Effector memory CD8-positive, alpha-beta T cell (primary cell): Measurements from ENCODE around the gene UBAP1.
A peak's percentile ranks its signal among the peaks of the same experiment; 100 is the strongest.
"Not testable (repeated sequence)": the region's sequence is repeated elsewhere in the genome, so short reads cannot be mapped to it uniquely, and the experiment has no call there.

Source experiments
- ATAC-seq: fragments of 150-1000 bp; cut with Tn5 transposase; replicated peaks from 2 replicates; pipeline ENCODE4 v1.10.0; 2021; ENCODE audit warnings: mild to moderate bottlenecking, moderate library complexity
- DNase-seq, 3 experiments: peaks; one replicate each; pipeline ENCODE4 v3.0.0; 2021
- H3K27ac Mint-ChIP-seq, 2 donors: one replicate each; pipeline ENCODE4 v1.8.0; 2022; ENCODE audit warnings: mild to moderate bottlenecking in 2 of 2, mixed read lengths in 2 of 2, moderate library complexity in 2 of 2
- H3K27me3 Mint-ChIP-seq, 2 donors: one replicate each; pipeline ENCODE4 v1.8.0; 2022; ENCODE audit warnings: mixed read lengths in 2 of 2
- H3K36me3 Mint-ChIP-seq: one replicate; pipeline ENCODE4 v1.8.0; 2022; ENCODE audit warnings: mild to moderate bottlenecking, moderate library complexity, mixed read lengths; ENCODE audit not compliant: insufficient read depth
- H3K4me1 Mint-ChIP-seq, 2 donors: one replicate each; pipeline ENCODE4 v1.8.0; 2022; ENCODE audit warnings: low read depth in 2 of 2, mixed read lengths in 2 of 2
- H3K4me3 Mint-ChIP-seq, 2 donors: one replicate each; pipeline ENCODE4 v1.8.0; 2022; ENCODE audit warnings: mild to moderate bottlenecking in 2 of 2, mixed read lengths in 2 of 2, moderate library complexity in 2 of 2
- H3K9me3 Mint-ChIP-seq, 2 donors: one replicate each; pipeline ENCODE4 v1.8.0; 2022; ENCODE audit warnings: mixed read lengths in 2 of 2

Gene UBAP1

DNA sequence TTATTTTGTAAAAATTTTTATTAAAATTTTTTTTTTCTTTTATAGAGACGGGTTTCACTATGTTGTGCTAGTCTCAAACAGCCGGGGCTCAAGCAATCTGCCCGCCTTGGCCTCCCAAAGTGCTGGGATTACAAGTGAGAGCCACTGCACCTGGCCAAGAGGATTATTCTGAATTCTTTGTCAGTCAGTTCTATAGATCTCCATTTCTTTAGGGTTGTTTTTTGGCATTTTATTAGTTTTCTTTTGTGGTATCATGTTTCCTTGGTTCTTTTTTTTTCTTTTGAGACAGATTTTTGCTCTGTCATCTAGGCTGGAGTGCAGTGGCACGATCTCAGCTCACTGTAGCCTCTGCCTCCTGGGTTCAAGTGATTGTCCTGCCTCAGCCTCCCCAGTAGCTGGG is 18.4 kb downstream of the UBAP1 start:
- not testable (repeated sequence) for H3K27me3 Mint-ChIP-seq, ATAC-seq, H3K9me3 Mint-ChIP-seq, DNase-seq
- Mint-ChIP-seq H3K4me3 (peak overlapping the region in 1 of 2 donors; percentile 49), H3K4me1 (peaks cover 45 to 60% of the 10 kb centered on the region in 2 donors), H3K36me3 (peaks cover 65% of the 10 kb centered on the region), H3K27ac (peak overlapping the region; percentile 15 to 78)

DNA sequence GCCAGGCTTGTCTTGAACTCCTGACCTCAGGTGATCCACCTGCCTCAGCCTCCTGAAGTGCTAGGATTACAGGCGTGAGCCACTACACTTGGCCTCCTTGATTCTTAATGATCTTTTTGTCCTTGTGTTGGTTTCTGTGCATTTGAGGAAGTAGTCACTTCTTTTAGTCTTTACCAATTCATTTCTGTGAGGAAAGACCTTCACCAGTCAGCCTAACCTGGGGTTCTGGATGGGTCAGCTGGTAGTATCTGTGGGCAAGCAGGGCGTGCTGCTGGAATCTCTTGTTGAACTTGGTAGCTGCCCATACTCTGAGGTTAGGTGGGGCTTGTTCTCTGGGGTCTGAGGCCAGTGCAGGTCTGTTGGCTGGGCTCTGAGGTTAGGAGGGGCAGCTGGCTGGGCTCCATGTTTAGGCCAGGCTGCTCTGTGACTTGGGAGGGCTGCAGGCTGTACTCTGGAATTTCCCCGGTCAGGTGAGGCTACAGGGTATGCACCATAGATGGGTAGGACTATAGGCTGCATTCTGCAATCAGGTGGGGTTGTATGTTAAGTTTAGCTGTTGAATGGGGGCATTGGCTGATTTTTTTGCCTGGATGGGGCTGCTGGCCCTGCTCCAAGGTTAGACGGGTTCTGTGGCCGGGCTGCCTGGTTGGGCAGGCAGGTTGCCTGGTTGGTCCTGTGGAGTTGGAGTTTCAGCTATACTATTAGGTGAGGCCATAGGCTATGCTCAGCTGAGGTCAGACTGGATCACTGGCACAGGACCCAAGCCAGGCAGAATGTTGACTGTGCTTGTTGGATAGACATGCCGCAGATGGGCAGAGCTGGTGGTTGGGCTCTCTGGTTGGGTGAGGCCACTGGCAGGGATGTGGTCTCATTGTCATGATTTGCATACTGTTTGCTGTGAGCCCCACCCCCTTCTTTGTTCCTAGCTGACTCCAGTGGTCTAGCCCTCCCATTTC is 19.2 kb downstream of the UBAP1 start:
- peaks cover 63% of the 10 kb centered on the region for H3K36me3 Mint-ChIP-seq
- H3K4me3 Mint-ChIP-seq = peak overlapping the region in 1 of 2 donors; percentile 49
- peak overlapping the region; percentile 15 to 78 for H3K27ac Mint-ChIP-seq
- no peaks in the 10 kb centered on the region for H3K9me3 Mint-ChIP-seq
- H3K27me3 Mint-ChIP-seq = no peaks in the 10 kb centered on the region
- ATAC-seq (no peak), DNase-seq (no peak)
- peaks cover 43 to 60% of the 10 kb centered on the region in 2 donors for H3K4me1 Mint-ChIP-seq

DNA sequence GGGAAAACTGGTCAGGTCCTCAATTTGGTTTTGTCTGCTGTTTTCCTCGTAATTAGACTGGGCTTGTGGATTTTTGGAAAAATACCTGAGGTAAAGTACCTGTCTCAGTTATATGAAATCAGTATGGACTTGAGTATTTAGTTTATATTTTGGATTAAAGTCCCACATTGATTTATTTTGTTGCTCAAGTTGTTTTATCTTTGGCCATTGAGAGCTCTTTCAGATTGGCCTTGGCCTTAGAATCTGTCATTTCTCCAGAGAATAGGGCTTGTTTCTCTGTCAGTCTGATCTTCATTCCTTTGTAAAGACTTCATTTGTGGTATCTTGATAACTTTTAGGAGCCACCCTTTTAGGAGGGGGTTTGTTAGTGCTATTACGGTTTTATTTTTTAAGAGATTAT is 21.2 kb downstream of the UBAP1 start:
- peak overlapping the region in 1 of 2 donors; percentile 33 for H3K27ac Mint-ChIP-seq
- ATAC-seq = no peak
- no peaks in the 10 kb centered on the region for H3K27me3 Mint-ChIP-seq
- H3K36me3 Mint-ChIP-seq = peaks cover 55% of the 10 kb centered on the region
- no peak overlapping the region for H3K4me3 Mint-ChIP-seq
- DNase-seq = no peak
- no peaks in the 10 kb centered on the region for H3K9me3 Mint-ChIP-seq
- H3K4me1 Mint-ChIP-seq = peaks cover 35 to 62% of the 10 kb centered on the region in 2 donors

DNA sequence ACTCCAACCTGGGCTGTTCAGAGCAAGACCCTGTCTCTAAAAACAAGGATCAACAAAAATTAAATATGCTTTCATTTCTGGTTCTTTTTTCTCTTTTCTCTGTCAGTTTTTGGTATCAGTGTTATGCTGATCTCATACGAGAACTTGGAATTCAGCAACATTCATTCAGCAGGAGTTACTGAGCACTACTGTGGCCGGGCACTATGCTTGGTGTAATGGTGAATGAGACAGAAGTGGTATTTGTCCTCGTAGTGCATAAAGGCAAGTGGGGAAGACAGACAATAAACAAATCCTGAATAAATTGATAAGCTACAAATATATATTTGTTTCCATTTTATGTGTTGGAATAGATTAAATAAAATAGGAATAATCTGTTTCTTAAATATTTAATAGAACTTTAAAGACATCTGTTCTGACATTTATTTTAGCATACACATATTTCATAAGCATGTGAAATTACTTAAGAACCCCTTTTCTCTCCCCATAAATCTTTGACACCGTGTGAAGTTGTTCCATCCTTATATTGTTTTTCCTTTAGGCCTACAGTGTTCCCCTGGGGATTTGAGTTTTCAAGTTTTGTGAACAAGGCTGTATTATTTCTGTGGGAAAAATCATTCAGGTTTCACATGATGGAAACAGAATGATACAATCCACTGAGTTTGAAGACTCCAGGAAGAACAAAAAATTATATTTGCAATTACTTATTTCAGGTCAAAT is 24.6 kb downstream of the UBAP1 start:
- DNase-seq (no peak), ATAC-seq (no peak)
- Mint-ChIP-seq H3K27me3 (no peaks in the 10 kb centered on the region), H3K4me1 (peaks cover 24 to 54% of the 10 kb centered on the region in 2 donors), H3K9me3 (no peaks in the 10 kb centered on the region), H3K4me3 (no peak overlapping the region), H3K36me3 (peaks cover 34% of the 10 kb centered on the region), H3K27ac (peak overlapping the region; percentile 11 to 18)

DNA sequence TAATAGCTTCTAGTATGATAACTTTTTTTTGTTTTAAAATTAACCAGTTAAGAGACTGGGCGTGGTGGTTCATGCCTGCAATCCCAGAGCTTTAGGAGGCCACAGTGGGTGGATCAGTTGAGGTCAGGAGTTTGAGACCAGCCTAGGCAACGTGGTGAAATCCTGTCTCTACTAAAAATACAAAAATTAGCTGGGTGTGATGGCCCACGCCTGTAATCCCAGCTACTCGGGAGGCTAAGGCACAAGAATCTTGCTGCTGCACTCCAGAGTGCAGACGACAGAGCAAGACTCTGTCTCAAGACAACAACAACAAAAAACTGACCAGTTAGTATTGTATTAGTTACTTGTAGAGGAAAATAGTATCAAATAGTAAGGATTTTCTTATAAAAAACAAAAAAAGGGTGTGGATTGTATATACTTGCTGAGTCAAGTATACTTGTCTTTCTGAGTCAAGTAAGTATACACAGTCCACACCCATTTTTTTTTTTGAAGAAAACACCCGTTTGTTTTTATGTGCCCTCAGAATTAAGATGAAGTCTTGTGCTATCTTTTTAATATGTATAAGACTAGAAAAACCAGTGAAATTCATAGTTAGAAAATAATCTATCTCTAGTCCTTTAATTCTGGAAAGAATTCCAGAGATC is 25.3 kb downstream of the UBAP1 start:
- Mint-ChIP-seq H3K36me3 (peaks cover 33% of the 10 kb centered on the region), H3K4me3 (peak overlapping the region in 1 of 2 donors; percentile 31), H3K4me1 (peaks cover 22 to 51% of the 10 kb centered on the region in 2 donors), H3K27ac (peak overlapping the region; percentile 46 to 77), H3K27me3 (no peaks in the 10 kb centered on the region), H3K9me3 (no peaks in the 10 kb centered on the region)
- DNase-seq (no peak), ATAC-seq (no peak)

DNA sequence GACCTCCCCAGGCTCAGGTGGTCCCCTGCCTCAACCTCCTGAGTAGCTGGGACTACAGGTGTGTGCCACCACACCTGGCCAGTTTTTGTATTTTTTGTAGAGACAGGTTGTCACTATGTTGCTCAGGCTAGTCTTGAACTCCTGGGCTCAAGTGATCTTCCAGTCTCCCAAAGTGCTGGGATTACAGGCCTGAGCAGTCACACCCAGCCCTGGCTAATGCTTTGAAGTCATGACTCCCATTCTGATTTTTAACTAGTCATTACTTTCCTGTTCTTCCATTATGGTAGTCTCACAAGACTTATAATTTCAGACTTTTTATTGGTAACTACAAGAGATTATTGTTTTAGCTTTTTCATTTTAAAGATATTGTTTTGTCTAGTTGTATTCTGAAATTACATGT is 26.3 kb downstream of the UBAP1 start:
- no peaks in the 10 kb centered on the region for H3K27me3 Mint-ChIP-seq
- DNase-seq = no peak

DNA sequence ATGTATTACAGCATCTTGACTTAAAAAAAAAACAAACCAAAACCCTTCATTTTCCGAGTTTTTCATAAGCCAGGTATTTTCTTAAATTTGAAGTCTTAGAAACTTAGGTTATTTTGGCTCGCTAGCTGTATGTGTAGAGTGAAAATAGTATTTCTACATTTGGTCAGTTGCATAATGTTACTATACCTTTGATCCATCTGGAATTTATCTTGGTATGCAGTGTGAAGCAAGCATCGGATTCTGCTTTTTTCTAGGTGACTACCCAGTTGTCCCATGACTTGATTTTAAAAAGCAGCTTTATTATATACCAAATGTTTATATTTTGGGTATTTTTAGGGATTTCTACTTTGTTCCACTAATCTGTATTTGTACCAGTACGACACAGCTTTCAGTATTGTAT is 27.7 kb downstream of the UBAP1 start:
- Mint-ChIP-seq H3K4me3 (no peak overlapping the region), H3K27me3 (no peaks in the 10 kb centered on the region), H3K9me3 (no peaks in the 10 kb centered on the region), H3K36me3 (peaks cover 31% of the 10 kb centered on the region), H3K27ac (no peak overlapping the region), H3K4me1 (peaks cover 19 to 51% of the 10 kb centered on the region in 2 donors)
- DNase-seq (no peak), ATAC-seq (no peak)

More for the DNA sequence above, 26.3 kb downstream of the UBAP1 start:
- Mint-ChIP-seq H3K9me3 (no peaks in the 10 kb centered on the region), H3K4me1 (peaks cover 22 to 50% of the 10 kb centered on the region in 2 donors), H3K4me3 (peak overlapping the region; percentile 5 to 31), H3K27ac (peak overlapping the region in 1 of 2 donors; percentile 77), H3K36me3 (peaks cover 30% of the 10 kb centered on the region)
- ATAC-seq = no peak

DNA sequence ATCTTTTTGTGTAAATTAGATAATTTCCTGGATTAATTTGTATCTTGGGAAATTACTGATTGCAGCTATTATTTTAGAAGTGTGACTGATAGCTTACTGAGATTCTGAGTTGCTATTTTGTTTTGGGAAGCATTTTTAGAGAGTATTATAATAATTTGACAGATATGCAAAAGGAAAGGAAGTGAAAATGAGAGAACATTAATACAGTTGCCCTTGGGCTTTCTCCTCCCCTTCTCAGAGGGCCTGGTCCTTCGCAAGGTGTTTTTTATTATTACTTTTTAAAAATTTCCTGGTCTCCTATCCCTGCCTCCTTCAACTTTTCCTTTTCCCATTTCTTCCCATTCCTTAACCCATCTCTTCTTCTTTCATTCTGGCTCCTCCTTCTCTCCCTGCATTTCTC is 32.6 kb downstream of the UBAP1 start:
- no peak overlapping the region for H3K4me3 Mint-ChIP-seq
- H3K4me1 Mint-ChIP-seq = peaks cover 20 to 42% of the 10 kb centered on the region in 2 donors
- H3K36me3 Mint-ChIP-seq = peaks cover 28% of the 10 kb centered on the region
- H3K27me3 Mint-ChIP-seq = no peaks in the 10 kb centered on the region
- no peaks in the 10 kb centered on the region for H3K9me3 Mint-ChIP-seq
- ATAC-seq (no peak), DNase-seq (no peak)
- peak overlapping the region in 1 of 2 donors; percentile 17 for H3K27ac Mint-ChIP-seq

DNA sequence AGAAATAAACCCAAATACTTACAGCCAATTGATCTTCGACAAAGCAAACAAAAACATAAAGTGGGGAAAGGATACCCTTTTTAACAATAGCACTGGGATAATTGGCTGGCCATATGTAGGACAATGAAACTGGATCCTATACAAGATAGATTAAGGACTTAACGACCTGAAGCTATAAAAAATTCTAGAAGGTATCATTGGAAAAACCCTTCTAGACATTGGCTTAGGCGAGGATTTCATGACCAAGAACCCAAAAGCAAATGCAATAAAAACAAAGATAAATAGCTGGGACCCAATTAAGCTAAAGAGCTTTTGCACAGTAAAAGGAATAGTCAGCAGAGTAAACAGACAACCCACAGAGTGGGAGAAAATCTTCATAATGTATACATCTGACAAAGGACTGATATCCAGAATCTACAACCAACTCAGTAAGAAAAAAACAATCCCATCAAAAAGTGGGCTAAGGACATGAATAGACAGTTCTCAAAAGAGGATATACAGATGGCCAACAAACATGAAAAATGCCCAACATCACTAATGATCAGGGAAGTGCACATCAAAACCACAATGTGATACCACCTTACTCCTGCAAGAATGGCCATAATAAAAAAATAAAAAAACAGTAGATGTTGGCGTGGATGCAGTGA is 35.6 kb downstream of the UBAP1 start:
- H3K27me3 Mint-ChIP-seq, H3K4me3 Mint-ChIP-seq, ATAC-seq, H3K9me3 Mint-ChIP-seq, DNase-seq: not testable (repeated sequence)
- H3K27ac Mint-ChIP-seq = peak overlapping the region in 1 of 2 donors; percentile 25
- peaks cover 23 to 37% of the 10 kb centered on the region in 2 donors for H3K4me1 Mint-ChIP-seq
- H3K36me3 Mint-ChIP-seq = peaks cover 33% of the 10 kb centered on the region

DNA sequence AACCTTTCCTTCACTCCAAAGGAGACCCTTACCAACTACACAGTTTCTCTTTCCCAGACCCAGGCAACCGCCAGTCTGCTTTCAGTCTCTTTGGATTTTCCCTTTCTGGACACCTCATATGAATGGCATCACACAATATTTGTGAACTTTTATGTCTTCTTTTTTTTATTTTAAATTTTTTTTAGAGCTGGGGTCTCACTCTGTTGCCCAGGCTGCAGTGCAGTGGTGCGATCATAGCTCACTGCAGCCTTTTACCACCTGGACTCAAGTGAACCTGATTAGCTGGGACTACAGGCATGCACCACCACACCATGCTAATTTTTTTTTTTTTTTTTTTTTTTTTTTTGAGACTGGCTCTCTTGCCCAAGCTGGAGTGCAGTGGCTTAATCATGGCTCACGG is 37.5 kb downstream of the UBAP1 start:
- Mint-ChIP-seq H3K4me3 (no peak overlapping the region), H3K9me3 (no peaks in the 10 kb centered on the region), H3K4me1 (peaks cover 20 to 30% of the 10 kb centered on the region in 2 donors), H3K27ac (peak overlapping the region in 1 of 2 donors; percentile 41), H3K36me3 (peaks cover 32% of the 10 kb centered on the region), H3K27me3 (no peaks in the 10 kb centered on the region)
- ATAC-seq (no peak), DNase-seq (no peak)

DNA sequence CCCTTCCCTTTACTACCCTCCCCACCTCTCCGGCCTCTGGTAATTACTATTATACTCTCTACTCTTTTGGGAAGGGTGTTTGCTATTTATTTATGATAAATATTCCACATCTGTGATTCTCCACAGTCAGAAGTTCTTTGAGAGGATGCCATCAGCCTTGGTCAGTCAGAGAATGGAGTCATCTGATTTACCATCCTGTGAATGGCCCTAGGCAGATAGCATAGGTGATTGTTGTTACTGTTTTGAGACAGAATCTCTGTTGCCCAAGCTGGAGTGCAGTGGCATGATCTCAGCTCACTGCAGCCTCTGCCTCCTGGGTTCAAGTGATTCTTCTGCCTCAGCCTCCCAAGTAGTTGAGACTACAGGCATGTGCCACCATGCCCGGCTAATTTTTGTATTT is 38.2 kb downstream of the UBAP1 start:
- H3K4me3 Mint-ChIP-seq, H3K9me3 Mint-ChIP-seq, H3K27me3 Mint-ChIP-seq, DNase-seq, ATAC-seq, H3K27ac Mint-ChIP-seq: not testable (repeated sequence)
- peaks cover 20 to 25% of the 10 kb centered on the region in 2 donors for H3K4me1 Mint-ChIP-seq
- peaks cover 35% of the 10 kb centered on the region for H3K36me3 Mint-ChIP-seq

DNA sequence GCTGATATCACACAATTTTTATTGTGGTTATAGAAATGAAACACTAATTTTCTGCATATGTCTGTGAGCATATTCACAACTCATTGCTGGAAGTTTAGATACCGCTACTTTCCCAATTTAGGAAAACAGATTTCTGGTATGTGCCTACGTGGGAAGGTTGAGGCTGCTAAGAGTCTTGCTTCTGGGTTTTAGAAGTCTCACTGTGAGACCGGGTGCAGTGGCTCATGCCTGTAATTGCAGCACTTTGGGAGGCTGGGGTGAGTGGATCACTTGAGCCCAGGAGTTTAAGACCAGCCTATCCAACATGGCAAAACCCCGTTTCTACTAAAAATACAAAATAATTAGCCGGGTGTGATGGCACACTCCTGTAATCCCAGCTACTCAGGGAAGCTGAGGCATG is 39.6 kb downstream of the UBAP1 start:
- no peak overlapping the region for H3K4me3 Mint-ChIP-seq
- no peak overlapping the region for H3K27ac Mint-ChIP-seq
- DNase-seq = no peak
- no peaks in the 10 kb centered on the region for H3K27me3 Mint-ChIP-seq
- H3K4me1 Mint-ChIP-seq = peaks cover 22% of the 10 kb centered on the region in 2 donors
- H3K9me3 Mint-ChIP-seq = no peaks in the 10 kb centered on the region
- peaks cover 44% of the 10 kb centered on the region for H3K36me3 Mint-ChIP-seq
- ATAC-seq = peak; percentile 32

DNA sequence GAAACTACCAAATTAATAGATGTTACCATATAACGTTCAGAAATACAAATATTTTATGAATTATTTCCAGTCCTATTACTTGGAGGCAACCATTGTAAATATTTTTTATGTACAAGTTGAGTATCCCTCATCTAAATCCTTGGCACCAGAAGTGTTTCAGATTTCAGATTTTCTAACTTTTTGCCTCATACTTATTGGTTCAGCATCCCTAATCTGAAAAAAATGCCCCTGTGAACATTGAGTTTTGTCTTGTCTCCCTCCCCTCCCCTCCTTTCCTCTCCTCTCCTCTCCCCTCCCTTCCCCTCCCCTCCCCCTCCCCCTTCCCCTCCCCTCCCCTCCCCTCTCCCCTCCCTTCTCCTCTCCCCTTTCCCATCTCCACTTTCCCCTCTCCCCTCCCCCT is 40.6 kb downstream of the UBAP1 start:
- H3K9me3 Mint-ChIP-seq = no peaks in the 10 kb centered on the region
- H3K27me3 Mint-ChIP-seq = no peaks in the 10 kb centered on the region
- DNase-seq = no peak
- no peak overlapping the region for H3K27ac Mint-ChIP-seq
- ATAC-seq = no peak
- H3K4me1 Mint-ChIP-seq = peaks cover 19 to 22% of the 10 kb centered on the region in 2 donors
- peaks cover 53% of the 10 kb centered on the region for H3K36me3 Mint-ChIP-seq
- H3K4me3 Mint-ChIP-seq = no peak overlapping the region
